HG02884 (cell line): ENCODE data around the gene NR1D2.

Source experiments
- ATAC-seq: cut with Tn5 transposase; IDR thresholded peaks from one replicate; pipeline ENCODE4 v1.9.1; 2021; ENCODE audit warnings: mild to moderate bottlenecking, moderate library complexity; ENCODE audit not compliant: unreplicated experiment

The NR1D2 gene

DNA sequence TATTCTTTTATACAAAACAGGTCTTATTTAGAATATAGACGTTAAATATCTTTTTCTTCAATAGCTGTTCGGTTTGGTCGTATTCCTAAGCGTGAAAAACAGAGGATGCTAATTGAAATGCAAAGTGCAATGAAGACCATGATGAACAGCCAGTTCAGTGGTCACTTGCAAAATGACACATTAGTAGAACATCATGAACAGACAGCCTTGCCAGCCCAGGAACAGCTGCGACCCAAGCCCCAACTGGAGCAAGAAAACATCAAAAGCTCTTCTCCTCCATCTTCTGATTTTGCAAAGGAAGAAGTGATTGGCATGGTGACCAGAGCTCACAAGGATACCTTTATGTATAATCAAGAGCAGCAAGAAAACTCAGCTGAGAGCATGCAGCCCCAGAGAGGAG lies 16.8 kb downstream of the NR1D2 start:
- no peak for ATAC-seq

DNA sequence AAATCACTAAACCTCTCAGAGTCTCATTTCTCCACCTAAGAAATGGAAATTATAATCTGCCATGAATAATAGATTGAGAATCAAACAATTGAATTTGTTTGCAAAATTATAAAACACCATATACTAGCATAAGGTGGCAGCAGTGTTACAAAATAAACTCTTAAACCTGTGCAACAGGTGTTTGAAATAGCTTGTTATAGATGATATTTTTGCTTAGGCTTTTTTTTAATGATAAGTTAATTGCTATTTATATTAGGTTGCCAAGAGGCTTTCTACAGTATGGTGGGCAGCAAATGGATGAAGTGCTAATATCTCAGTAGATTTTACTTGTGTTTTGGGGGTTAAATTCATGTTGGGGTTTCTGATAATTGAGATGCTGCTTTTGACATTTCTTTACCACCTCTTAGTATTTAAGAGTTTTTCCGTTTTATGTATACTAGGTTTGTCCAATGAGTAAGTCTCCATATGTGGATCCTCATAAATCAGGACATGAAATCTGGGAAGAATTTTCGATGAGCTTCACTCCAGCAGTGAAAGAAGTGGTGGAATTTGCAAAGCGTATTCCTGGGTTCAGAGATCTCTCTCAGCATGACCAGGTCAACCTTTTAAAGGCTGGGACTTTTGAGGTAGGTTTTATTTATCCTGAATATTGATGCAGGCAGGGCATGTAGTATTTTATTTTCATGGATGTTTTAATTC lies 19.6 kb downstream of the NR1D2 start:
- ATAC-seq, result no peak

DNA sequence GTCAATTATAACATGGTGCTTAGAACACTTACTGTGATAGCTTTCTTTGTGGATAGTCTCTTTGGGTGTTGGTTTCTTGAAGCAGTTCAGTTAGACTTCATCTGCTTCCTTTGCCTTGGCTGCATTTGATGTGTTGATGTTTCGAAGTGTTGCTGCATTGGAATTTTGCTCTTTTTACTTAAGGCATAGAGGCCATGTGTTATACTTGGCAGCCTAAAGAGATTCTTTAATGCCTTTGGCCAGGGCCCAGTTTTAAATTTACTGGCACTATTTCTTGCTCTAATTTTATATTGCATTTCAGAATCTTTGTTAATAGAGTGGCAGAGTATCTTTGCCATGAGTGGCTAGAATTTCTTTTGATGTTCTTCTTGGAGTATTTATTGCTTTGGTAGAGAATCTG lies 21.2 kb downstream of the NR1D2 start:
- ATAC-seq, result no peak

DNA sequence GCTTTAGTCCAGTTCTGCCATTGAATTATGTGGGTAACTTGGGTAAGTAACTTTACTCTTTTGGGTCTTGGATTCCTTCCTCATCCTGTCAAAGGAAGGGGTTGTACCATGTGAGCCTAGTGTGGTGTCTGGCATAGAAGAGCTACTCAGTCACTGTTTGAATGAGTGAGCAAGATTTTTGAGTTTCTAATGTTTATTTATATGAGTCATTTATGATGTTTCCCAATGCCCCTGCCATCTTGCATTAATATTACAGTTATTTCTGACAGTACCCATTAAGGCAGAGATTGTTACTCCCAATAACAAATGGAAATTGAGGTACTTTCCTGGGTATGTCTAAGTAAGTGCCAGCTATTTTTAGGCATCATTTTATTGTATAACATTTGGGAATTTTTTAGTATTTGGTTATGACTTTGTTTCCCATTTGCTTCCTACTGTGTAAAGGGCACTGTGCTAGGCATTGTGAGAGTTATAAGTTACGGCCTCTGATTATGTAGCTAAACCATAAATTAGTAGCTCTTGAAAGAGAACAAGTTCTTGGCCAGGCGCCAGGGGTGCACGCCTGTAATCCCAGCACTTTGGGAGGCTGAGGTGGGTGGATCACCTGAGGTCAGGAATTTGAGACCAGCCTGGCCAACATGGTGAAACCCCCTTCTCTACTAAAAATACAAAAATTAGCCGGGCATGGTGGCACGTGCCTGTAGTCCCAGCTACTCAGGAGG lies 23.5 kb downstream of the NR1D2 start:
- no peak for ATAC-seq

DNA sequence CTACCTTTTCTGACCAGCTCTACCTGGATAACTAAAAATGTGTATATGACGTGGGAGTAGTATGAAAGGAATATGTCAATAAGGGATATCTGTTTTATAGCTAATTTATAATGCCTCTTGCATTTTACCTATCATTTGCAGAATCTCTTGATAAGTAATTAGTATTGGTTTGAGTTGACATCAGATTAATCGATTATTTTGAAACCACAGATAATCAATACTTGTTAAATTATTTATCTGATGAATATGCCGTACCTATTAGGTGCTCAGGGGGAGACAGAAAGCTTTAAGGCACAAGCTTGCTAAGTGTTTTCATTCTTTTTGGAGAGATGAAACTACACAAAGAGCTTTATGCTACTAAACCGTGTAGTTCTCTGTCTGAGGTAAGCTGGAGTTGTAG lies 24.3 kb downstream of the NR1D2 start:
- ATAC-seq, result no peak

DNA sequence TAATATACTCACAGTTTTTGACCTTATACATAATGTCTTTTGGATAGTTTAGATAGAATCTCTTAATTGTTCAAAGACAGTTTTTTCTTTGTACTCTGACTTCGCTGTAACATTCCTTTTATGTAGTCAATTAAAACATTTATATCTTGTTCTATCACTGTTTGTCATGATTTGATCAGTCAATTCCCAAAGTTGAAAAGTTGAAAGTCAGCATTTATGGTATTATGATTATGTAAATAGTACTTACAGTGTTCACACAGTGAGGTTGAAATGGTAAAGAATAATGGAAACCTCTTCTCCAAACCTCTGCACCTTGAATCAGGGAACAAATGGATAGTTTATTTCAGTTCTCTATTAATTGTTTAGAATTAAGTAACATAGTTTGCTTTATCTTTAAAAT lies 26.6 kb downstream of the NR1D2 start:
- no peak for ATAC-seq

DNA sequence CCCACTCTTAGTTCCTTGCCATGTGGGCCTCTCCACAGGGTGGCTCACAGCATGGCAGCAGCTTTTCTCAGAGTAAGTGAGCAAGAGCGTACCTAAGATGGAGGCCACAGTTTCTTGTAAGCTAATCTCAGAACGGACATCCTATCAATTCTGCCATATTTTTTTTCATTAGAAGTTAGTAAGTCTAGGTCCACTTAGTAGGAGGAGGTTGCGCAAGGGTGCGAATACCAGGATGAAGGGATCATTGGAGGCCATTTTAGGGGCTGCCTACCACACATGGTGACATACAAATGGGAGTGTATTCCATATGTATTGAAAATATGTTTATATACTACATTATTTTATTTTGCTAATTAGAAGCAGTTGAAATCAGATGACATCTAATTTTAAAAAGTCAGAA lies 31.5 kb downstream of the NR1D2 start:
- no peak for ATAC-seq

DNA sequence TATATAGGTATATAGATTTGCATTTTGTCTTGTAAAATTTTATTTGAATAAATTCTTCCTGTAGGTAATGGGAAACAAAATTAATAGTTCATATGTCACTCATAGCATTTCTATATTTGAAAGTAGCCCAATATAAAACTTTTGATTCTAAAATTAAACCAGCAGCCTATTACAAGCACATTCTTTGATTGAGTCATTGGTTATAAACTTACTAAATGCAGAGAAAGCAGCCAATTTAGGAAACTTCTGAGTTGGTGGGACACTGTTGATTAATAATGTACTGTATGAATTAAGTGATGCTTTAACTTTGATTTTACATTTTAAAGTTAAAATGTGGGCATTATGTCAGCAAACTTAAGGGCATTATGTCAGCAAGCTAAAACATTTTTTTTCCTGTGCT lies 34.5 kb downstream of the NR1D2 start:
- ATAC-seq, result no peak

DNA sequence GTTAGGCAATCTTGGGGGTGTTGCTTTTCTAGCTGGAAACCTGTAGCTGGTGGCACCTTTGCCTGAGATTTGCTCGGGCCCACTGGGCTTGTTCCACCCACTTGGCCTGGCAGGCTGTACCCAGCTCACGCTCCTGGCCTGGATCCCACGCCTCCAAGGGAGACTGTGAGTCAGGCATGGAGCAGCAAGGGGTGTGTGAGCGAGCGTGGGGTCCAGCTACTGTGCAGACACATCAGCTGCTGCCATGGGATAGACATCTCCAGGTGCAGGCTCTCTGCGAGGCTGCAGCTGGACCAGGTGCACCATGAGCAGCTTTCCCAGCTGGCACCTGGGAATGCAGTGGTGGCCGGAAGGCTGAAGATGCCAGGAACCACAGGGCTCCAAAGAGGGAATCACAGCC lies 36.0 kb downstream of the NR1D2 start:
- no peak for ATAC-seq

DNA sequence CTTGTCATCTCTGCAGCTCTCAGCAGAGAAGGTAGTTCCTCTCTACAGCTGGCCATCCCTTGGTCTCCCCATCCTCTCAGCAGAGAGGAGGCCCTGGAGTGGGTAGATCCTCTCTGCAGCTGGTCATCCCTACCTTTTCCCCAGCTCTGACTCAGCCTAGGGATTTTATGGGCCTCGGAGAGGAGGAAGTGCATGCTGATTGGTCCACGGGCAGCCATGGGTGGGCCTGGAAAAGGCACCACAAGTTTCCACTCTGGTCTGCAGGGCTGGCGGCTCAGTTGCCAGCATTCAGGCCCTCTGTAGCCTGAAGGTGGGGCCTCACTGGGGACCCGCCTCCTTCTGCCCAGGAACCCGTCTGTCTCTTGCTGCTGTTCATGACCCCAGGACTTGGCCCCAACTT lies 36.9 kb downstream of the NR1D2 start:
- ATAC-seq, result no peak

DNA sequence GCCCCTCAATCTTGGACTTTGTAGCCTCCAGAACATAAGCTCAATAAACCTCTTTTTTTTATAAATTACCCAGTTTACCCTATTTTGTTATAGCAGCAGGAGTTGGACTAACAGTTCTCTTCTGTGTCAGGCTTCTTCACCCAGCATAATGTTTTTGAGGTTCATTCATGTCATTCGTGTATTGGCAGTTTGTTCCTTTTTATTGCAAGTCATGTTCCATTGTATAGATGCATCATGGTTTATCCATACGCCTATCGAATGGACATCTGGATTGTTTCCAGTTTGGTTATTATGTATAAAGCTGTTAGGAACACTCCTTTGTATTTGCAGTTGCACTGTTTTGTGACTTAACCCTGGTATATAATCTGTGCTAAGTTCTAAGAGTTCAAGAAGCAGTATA lies 39.8 kb downstream of the NR1D2 start:
- no peak for ATAC-seq

DNA sequence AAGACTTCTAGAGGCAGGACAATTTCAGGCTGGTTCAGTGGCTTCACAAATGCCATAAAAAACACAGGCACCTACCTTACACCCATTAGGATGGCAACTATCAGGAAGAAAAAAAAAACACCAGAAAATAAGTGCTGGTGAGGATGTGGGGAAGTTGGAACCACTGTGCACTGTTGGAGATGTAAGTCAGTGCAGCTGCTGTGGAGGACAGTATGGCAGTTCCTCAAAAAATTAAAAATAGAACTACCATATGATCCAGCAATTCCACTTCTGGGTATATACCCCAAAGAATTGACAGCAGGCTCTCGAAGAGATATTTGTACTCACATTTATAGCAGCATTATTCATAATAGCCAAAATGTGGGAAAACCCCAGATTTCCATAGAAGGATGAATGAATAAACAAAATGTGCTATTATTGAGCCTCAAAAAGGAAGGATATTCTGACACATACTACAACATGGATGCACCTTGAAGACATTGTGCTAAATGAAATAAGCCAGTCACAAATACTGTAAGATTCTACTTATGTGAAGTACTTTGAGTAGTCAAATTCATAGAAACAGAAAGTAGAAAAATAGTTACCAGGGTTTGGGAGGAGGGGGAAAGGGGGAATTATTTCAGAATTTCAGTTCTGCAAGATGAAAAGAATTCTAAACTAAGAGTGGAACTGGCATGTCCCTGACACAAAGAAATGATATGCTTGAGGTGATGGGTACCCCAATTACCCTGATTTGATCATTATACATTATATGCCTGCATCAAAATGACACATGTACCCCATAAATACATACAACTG lies 40.9 kb downstream of the NR1D2 start:
- peak; percentile 44 for ATAC-seq

DNA sequence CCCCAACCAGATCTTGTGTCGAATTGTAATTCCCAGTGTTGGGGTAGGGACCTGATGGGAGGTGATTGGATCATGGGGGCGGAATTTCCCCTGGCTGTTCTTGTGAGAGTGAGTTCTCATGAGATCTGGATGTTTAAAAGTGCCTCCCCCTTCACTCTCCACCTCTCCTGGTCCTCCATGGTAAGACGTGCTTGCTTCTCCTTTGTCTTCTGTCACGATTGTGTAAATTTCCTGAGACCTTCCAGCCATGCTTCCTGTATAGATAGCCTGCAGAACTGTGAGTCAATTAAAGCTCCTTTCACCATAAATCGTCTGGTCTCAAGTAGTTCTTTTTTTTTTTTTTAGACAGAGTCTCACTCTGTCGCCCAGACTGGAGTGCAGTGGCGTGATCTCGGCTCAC lies 42.3 kb downstream of the NR1D2 start:
- no peak for ATAC-seq

DNA sequence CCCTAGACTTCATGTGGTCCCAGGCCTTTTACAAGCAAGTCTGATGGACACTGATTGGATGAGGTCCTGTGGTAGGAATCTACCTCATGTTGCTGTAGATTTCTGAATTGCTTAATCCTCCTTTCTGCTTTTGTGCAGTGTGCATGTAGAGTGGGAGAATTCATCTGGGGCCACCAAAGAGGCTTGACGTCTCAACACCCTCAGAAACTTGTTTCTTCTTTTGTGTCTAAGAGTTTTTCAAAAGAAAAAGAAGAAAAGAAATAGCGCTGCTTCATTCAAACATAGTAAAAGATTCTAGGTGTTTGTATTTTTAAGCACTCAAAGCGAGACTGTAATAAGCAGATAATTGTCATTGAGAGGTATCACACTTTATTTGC lies 46.2 kb downstream of the NR1D2 start:
- no peak for ATAC-seq

DNA sequence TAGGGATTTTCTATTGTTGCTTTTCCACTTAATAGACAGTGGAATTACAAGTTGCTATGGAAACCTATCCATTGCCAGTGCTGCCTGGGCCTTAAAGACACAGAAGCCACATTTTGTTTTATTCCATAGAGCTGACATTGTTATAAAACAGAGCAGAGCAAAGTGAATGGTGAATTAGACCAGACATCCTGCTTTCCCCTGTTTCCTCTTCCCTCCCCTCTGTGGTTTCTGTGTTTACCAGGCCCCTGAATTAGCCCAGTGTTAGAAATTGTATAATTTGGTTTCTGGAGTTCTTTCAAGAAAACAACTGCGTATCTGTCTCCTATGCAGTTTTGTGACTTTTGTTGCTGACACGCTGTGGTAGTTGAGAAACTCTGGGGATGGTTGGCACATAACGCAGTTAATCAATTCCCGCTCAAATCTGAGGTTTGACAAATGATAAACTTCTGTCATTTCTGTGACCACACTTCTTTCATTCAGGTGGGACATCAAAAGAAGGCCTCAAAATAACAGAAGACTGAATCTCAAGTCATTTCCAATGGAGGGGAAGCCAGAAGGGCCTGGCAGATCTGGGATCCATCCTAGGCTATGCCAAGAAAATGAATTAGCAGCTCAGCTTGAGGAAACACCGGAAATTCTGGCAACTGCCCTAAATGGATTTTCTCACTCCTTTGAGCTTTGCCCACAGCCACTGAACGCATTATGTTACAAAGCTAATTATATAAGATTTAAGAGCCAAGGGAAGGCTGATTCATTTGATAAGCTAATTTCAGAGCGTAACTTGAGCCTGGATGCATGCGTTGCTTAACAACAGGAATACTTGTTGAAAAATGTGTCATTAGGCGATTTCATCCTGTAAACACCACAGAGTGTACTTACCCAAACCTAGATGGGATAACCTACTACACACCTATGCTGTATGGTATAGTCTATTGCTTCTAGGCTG lies 46.9 kb downstream of the NR1D2 start:
- no peak for ATAC-seq

DNA sequence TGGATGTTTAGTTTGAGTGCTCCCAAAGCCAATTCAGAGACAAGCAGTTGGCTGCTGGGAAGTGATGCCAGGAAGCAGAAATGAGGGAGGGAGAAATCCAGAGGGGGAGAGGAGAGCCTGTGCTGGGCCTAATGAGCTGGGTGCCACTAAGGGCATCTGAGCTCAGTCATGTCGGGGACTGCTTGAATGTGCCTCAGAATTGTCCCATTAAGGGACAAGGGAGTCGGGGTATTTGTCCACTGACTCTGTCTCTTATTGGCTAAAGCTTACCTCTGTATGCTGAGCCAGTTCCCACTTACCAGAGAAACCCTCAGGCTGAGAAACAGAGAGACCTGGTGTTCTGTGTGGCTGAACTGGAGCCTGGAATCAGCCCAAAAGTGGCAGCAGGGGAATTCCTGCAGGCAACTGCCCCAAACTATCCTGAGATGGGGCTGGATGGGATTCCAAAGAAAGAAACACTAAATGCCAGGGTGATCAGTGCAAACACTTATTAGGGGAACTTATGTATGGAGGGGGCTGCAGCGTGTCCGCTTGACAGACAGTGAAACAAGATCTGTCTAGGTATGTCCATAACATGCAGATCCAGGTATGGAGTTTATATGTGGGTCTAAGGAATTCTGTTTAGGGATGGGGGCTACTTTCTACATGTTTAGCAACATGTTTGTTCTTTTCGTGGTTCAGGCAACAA lies 48.6 kb downstream of the NR1D2 start:
- ATAC-seq, result no peak

DNA sequence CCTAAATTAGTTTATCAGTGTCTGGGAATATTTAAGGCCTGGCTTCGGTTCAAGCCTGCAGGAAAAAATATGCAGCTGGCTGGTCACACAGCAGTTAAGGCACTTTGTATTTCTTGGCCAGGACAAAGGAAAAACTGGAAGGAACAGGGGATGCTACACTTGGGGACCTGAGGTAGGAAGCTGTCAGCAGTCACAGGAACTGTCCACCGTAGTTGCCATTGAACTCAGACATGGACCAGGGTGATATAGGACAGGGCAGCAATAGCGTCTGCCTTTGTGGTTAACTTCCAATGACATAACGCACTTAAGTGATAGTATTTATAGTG lies 49.1 kb downstream of the NR1D2 start:
- ATAC-seq, result no peak

DNA sequence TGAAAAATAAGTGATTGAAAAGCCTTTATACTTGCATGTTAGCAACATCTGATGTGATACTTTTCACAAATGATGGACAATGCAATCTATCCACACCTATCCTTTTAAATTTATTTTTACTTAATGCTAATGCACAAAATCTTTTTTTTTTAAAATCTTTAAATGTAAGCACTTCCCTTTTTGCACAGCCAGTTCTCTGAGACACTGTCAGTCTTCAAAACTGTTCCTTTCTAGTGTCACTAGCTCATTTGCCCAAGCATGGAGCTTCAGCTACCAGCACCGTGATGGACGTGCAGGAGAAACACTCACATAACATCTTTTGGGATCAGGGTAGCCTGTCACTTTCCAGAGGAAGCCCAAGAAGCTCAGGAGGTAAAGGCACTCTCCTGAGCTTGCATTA lies 50.1 kb downstream of the NR1D2 start:
- no peak for ATAC-seq

DNA sequence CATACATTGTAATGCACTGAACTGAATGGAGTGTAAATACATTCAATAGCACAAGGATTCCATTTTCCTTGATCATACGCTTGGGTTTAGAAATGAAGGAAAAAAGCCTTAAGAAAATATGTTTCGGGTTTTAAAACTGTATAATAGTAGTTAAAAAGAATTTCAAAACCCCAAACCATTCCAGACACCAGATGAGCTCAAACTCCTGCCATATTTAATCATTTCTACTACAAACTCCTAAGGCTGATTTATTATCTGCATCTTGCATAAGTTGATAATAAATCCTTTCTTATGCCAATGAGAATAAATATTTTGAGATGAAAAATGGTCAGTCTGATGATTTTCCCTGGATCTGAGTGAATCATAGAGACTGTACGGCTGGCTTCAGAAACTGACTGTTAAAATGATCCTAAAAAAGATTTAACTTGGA lies 51.0 kb downstream of the NR1D2 start:
- no peak for ATAC-seq

DNA sequence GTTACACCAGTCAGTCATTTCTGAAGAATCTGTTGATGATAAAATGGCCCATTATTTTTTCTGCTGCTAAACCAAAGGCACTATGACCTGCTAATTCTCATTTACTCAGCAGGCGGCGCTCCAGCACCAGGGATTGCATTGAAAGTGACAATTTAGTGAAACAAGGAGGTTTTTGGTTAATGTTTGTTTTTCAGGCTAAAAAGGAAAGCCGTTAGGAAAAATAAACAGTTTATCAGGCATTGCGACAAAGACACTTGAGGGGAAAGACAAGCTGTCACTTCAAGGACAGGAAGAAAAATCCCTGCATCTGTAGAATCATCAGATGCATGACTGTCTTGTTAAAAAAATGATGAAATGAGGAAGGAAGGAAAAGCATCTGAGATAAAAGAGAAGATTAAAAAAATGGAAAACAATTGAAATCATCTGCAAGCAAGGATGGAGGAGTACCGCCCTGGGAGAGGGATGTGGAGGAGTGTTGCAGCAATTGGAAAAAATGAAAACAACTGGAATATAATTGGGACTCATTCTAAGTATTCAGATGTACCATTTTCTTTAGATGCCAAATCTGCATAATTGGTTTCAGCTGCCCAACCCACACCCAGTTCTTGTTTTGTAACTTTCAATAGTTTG lies 54.0 kb downstream of the NR1D2 start:
- ATAC-seq, result no peak
